Tibial nerve (tissue), 4 donors: ENCODE data around the gene THY1.

Source experiments
- EP300 ChIP-seq, 2 donors: sonication (generic); formaldehyde crosslinking; IDR thresholded peaks; one replicate each; pipeline ENCODE4 v1.6.1; 2017; ENCODE audit warnings: antibody characterized with exemption in 2 of 2, mild to moderate bottlenecking in 1 of 2
- POLR2A ChIP-seq, 2 donors: fragments of 450-650 bp; IDR thresholded peaks; one replicate each; pipeline ENCODE4 v1.6.1; 2017; ENCODE audit warnings: antibody characterized with exemption in 2 of 2, mild to moderate bottlenecking in 2 of 2, moderate library complexity in 2 of 2
- TF ChIP-seq, protein P1 (sequence below), 5 experiments: fragments of 200-600 bp in 3 of 5; fragments of 450-650 bp in 2 of 5; sonication (generic) in 3 of 5; IDR thresholded peaks; one replicate each; pipeline ENCODE4 v1.5.1; 2016 to 2019; ENCODE audit warnings: antibody characterized with exemption in 5 of 5, mild to moderate bottlenecking in 3 of 5, moderate library complexity in 2 of 5

DNA sequence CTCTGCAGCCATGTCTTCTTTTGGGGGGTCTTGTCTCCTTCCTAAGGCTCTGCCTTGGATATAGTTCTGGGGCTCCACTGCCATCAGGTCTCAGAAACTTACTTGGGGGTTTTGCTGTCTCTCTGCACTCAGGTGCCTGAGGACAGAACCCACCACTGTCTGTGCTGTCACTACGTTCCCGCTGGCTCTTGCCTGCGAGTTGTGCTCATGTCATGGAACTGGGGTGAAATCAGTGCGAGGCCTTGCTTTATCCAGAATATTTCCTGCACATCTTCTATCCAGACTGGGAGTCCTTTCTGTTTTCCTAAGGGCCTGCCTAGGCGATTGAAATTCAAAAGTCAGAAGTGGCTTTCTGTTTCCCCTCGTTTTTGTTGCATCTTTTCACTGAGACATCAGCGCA, 34.9 kb downstream of the THY1 start:
- TF ChIP-seq, protein P1, sequence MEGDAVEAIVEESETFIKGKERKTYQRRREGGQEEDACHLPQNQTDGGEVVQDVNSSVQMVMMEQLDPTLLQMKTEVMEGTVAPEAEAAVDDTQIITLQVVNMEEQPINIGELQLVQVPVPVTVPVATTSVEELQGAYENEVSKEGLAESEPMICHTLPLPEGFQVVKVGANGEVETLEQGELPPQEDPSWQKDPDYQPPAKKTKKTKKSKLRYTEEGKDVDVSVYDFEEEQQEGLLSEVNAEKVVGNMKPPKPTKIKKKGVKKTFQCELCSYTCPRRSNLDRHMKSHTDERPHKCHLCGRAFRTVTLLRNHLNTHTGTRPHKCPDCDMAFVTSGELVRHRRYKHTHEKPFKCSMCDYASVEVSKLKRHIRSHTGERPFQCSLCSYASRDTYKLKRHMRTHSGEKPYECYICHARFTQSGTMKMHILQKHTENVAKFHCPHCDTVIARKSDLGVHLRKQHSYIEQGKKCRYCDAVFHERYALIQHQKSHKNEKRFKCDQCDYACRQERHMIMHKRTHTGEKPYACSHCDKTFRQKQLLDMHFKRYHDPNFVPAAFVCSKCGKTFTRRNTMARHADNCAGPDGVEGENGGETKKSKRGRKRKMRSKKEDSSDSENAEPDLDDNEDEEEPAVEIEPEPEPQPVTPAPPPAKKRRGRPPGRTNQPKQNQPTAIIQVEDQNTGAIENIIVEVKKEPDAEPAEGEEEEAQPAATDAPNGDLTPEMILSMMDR (IDR thresholded peaks at IDR 0.05): no peak
- no peak for TF ChIP-seq EP300 (IDR thresholded peaks at IDR 0.05)
- TF ChIP-seq POLR2A (IDR thresholded peaks at IDR 0.05): no peak
